ENCODE results near the gene ACE.

The ACE gene

GRCh38 chr17:63474586-63475460 lies 2.0 kb upstream of the ACE start:
- DNase-seq (ENCODE audit: low read depth in 2 of 2): no peak

DNA sequence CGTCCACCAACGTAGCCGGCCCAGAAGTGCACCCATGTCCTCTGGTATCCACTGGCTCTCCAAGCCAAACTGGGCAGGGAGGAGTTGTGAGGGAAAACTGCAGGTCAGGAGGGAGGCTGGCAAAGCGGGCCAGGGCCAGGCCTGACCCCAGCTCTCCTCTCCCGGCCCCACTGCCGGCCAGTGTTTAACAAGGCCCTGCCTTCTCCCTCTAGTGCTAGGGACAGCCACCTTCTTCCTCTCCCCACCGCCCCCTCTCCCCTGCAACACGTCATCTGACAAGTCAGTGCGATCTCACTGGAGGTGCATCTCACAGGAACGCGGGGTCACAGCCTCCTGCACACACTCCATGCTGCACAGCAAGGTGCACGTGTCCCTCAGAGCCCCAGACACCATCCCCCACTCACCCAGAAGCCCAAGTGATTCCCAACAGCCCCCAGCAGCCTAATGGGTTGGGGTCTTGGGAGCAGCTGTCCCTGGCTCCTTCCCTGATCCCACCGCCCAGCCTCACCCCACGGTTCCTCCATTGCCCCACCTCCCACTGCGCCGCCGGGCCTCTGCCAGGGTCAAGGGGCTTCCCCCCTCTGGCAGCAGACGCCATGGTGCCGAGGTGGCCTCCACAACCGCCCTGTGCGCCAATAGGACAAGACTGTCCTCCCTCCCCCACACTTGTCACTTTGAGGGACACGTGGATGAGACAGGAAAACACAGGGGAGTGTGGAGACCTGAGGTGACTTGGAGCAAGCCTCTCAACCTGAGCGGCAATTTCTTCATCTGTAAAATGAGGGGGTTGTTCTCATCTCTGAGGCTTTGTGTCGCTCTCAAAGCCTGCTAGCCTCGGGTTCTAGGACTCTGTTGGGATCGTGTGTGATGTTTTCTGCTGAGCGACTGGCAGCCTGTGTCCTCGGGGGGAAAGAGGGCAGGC lies 1.1 kb upstream of the ACE start:
- no peak for DNase-seq (ENCODE audit: low read depth in 2 of 2)

- no peak for DNase-seq (ENCODE audit: low read depth in 2 of 2)
Observed at GRCh38 chr17:63476459-63476853, 405 bp upstream of the ACE start.

DNA sequence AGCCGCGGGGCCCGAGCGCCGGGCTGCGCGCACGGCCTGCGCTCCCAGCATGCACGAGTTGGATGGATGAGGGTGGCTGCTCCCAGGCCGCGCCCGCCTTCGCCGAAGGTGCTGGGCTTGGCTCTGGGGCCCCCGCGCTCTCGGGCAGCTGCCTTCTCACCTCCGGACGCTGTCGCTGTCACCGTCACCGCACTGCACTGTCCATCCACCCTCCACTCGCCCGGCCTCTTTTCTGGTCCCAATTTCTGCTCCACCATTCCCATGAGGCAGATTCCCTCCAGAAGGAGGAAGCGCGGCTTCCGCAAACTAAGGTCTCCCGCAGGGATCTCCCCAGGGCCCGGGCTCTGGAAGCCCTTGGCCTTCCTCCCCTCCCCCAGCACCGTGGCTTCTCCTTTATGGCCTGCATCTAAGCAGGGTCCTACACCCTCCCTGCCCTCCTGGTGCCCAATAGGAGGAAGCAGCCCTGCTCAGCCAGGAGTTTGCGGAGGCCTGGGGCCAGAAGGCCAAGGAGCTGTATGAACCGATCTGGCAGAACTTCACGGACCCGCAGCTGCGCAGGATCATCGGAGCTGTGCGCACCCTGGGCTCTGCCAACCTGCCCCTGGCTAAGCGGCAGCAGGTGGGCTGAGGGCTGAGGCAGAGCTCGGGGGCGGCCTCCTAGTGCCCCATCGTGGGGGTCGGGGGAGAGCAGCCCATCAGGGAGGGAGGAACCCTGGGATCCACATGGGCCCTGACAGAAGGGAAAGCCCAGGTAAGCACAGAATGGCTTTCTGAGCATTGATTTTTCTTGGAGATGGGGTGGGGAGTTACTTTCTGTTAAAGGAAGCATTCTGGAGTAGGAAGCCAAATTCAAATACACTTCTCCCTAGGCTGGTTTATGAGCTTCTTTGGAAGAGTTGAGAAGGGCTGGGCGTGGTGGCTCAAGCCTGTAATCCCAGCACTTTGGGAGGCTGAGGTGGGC lies 899 bp downstream of the ACE start:
- DNase-seq (ENCODE audit: low read depth in 2 of 2): no peak

- peak; percentile 49 to 60 for DNase-seq (ENCODE audit: low read depth in 2 of 2)
Observed at GRCh38 chr17:63478814-63479494, 2.1 kb downstream of the ACE start.

DNA sequence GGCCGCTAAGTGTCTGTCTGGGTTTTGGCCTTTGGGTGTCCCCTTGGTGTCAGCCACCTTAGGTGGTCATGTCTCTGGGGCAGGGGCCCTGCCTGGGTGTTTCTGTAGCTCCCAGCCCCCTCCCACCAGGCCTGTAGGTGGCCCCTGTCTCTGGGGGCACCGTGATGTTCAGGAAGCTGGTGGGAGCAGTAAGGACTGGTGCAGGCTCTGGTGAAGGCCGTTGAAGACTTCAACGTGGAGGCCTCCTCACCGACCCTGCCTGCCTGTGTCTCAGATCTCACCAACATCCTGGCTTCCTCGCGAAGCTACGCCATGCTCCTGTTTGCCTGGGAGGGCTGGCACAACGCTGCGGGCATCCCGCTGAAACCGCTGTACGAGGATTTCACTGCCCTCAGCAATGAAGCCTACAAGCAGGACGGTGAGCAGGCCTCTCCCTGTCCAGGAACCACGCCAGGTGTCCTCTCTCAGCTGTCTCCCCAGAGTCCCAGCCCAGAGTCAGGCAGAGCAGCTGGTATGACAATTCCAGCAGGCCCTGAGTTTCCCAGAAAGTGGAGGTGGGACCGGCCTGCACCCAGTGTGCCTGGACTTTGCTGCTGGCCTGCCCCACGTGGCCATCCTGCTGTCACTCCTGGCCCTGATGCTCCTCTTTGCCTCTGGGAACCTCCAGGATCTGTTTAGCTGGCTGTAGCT lies 2.8 kb downstream of the ACE start:
- DNase-seq (ENCODE audit: low read depth in 2 of 2): no peak

- DNase-seq (ENCODE audit: low read depth in 2 of 2): no peak
Observed at GRCh38 chr17:63480192-63480784, 3.4 kb downstream of the ACE start.

DNA sequence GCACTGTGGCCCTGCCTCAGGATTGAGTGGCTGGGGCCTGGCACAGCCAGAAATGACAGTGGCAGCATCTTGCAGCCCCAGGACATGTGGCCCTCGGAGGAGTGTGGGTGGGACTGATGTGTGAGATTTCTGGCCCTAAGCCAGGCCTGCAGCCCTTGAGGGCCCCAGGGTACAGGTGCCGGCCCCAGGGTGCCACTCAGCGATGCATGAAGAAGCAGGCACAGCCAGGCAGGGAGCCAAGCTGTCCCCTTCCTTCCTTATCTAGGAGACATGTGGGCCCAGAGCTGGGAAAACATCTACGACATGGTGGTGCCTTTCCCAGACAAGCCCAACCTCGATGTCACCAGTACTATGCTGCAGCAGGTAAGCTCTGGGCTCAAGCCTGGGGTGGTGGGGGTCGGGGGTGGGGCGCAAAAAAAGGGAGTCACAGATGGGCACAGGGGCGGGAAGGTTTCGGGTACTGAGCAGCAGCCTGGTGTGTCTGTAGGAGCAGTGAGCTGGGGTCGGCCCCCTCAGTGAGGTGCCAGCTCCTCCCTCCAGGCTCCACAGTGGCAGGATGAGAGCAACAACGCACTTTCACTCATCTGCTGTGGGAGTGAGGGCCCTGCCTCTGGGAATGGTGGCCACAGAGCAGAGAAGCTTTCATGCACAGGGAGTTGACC lies 4.1 kb downstream of the ACE start:
- DNase-seq (ENCODE audit: low read depth in 2 of 2): no peak

DNA sequence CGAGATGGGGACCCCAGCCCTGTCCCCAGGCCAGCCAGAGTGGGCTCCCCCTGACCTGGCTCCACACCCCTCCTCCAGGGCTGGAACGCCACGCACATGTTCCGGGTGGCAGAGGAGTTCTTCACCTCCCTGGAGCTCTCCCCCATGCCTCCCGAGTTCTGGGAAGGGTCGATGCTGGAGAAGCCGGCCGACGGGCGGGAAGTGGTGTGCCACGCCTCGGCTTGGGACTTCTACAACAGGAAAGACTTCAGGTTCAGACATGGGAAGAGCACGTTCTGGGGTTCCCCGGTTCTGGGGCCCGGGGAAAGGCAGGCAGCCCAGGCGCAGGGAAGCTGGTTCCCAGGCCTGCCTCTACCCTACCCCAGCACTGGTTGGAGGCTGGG lies 4.6 kb downstream of the ACE start:
- DNase-seq (ENCODE audit: low read depth in 2 of 2): no peak

GRCh38 chr17:63482509-63482908 lies 5.6 kb downstream of the ACE start:
- DNase-seq (ENCODE audit: low read depth in 2 of 2): no peak

GRCh38 chr17:63483038-63483437 lies 6.2 kb downstream of the ACE start:
- DNase-seq (ENCODE audit: low read depth in 2 of 2): no peak

- DNase-seq (ENCODE audit: low read depth in 2 of 2): no peak
Observed at GRCh38 chr17:63483655-63484575, 7.1 kb downstream of the ACE start.

GRCh38 chr17:63486317-63487013 lies 9.6 kb downstream of the ACE start:
- no peak for DNase-seq (ENCODE audit: low read depth in 2 of 2)

- DNase-seq (ENCODE audit: low read depth in 2 of 2): no peak
Observed at GRCh38 chr17:63487014-63487339, 10.1 kb downstream of the ACE start.

DNA sequence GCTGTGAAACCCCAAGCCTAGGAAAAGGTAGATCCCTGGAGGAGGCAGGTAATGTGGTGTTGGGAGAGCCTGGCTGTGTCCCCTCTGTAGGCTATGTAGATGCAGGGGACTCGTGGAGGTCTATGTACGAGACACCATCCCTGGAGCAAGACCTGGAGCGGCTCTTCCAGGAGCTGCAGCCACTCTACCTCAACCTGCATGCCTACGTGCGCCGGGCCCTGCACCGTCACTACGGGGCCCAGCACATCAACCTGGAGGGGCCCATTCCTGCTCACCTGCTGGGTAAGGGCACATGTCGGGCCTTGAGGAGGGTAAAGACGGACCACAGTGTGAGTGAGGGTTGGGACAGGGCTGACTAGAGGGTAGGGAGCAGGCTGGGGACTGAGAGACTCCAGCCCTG lies 12.0 kb downstream of the ACE start:
- no peak for DNase-seq (ENCODE audit: low read depth in 2 of 2)

DNA sequence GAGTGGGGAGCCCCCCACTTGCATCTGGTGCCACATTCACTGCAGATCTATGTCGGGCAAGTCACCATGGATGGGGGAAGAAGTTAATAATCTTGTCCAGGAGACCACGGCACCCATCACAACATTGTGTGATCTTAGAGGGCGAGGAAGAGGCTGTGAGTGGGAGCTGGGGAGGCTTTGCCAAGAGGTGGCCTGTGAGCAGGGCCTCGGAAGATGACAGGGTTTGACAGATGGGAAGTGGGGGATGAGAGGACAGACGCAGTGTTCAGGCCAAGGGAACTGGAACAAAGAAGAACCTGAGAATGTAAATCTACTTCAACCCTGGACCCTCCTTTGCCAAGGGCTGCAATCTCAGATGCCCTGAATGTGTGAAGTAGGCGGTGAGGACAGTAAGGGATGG lies 12.4 kb downstream of the ACE start:
- no peak for DNase-seq (ENCODE audit: low read depth in 2 of 2)

GRCh38 chr17:63490329-63490728 lies 13.5 kb downstream of the ACE start:
- no peak for DNase-seq (ENCODE audit: low read depth in 2 of 2)

DNA sequence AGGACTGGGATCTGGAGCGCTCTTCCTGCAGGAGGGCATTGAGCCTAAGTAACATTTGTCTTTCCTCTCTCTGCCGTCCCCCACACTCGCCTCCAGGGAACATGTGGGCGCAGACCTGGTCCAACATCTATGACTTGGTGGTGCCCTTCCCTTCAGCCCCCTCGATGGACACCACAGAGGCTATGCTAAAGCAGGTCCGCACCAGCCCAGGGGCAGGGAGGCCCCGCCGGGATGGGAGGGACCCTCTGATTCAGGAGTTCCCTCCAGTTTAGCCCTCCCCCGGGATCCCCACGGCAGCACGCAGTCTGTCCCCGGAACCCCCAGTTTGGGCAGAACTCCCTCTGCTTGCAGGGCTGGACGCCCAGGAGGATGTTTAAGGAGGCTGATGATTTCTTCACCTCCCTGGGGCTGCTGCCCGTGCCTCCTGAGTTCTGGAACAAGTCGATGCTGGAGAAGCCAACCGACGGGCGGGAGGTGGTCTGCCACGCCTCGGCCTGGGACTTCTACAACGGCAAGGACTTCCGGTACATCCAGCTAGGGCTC lies 14.1 kb downstream of the ACE start:
- DNase-seq (ENCODE audit: low read depth in 2 of 2): no peak

Data from stimulated activated CD4-positive, alpha-beta T cell treated with anti-CD3 and anti-CD28 coated beads, Interleukin-1b, Interleukin-23, amount 100 ng/mL, for 1 hour (primary cell).